Measurements from ENCODE around the gene ASMTL. TPM values are rescaled to one million over a fixed set of nuclear protein-coding genes. Genes with fewer than 3 reads are reported as not detected.

Gene ASMTL
- polyA plus RNA-seq, 1 experiment: 18.9 TPM

DNA sequence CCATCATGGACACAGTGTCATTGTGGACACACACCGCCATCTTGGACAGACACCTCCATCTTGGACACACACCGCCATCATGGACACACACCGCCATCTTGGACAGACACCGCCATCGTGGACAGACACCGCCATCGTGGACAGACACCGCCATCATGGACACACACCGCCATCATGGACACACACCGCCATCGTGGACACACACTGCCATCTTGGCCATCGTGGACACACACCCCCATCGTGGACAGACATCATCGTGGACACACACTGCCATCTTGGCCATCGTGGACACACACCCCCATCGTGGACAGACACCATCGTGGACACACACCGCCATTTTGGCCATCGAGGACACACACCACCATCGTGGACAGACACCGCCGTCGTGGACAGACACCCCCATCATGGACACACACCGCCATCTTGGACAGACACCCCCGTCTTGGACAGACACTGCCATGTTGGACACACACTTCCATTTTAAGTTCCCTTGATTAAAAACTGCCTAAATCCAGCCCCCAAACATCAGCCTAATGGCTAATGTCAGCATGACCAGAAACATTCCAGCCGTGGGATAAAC lies 9.1 kb downstream of the ASMTL start:
- no peak overlapping the region for H3K4me3 ChIP-seq (ENCODE audit: low read depth, low read length)
- no peak overlapping the region for H3K27ac ChIP-seq (ENCODE audit: low read depth, low read length)
- TF ChIP-seq, protein P1, sequence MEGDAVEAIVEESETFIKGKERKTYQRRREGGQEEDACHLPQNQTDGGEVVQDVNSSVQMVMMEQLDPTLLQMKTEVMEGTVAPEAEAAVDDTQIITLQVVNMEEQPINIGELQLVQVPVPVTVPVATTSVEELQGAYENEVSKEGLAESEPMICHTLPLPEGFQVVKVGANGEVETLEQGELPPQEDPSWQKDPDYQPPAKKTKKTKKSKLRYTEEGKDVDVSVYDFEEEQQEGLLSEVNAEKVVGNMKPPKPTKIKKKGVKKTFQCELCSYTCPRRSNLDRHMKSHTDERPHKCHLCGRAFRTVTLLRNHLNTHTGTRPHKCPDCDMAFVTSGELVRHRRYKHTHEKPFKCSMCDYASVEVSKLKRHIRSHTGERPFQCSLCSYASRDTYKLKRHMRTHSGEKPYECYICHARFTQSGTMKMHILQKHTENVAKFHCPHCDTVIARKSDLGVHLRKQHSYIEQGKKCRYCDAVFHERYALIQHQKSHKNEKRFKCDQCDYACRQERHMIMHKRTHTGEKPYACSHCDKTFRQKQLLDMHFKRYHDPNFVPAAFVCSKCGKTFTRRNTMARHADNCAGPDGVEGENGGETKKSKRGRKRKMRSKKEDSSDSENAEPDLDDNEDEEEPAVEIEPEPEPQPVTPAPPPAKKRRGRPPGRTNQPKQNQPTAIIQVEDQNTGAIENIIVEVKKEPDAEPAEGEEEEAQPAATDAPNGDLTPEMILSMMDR (IDR thresholded peaks at IDR 0.05; ENCODE audit: low read depth, low read length): no peak
- peaks cover 31% of the 10 kb centered on the region for H3K9me3 ChIP-seq (ENCODE audit: control insufficient read depth, insufficient read depth, low read length)
- ChIA-PET POLR2A (no interaction called here), CTCF (no interaction called here)
- DNase-seq (ENCODE audit: low read depth, low spot score): no peak
- H3K27me3 ChIP-seq (ENCODE audit: control insufficient read depth, insufficient read depth, low read length): no peaks in the 10 kb centered on the region

DNA sequence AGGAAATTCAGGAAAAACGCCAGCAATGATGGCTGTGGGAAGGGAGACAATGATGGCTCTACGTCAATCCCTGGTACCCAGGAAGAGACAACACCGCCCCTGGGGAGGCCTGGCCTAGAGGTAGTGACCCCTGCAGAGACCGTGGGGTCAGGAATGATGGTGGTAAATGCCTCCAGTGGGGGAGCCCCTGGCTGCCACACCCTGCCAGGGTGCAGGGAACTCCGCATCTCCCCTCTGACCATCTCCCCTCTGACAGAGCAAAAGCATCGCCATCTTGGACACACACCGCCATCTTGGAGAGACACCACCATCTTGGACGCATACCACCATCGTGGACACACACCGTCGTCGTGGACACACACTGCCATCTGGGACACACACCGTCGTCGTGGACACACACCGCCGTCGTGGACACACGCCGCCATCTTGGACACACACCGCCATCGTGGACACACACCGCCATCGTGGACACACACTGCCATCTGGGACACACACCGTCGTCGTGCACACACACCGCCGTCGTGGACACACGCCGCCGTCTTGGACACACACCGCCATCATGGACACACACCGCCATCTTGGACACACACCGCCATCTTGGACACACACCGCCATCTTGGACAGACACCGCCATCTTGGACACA lies 9.9 kb downstream of the ASMTL start:
- ChIA-PET CTCF (no interaction called here), POLR2A (no interaction called here)
- peaks cover 31% of the 10 kb centered on the region for H3K9me3 ChIP-seq (ENCODE audit: control insufficient read depth, insufficient read depth, low read length)
- DNase-seq (ENCODE audit: low read depth, low spot score): no peak
- no peak overlapping the region for H3K27ac ChIP-seq (ENCODE audit: low read depth, low read length)
- H3K4me3 ChIP-seq (ENCODE audit: low read depth, low read length): no peak overlapping the region
- H3K27me3 ChIP-seq (ENCODE audit: control insufficient read depth, insufficient read depth, low read length): no peaks in the 10 kb centered on the region
- TF ChIP-seq, protein P1 (IDR thresholded peaks at IDR 0.05; ENCODE audit: low read depth, low read length): no peak

DNA sequence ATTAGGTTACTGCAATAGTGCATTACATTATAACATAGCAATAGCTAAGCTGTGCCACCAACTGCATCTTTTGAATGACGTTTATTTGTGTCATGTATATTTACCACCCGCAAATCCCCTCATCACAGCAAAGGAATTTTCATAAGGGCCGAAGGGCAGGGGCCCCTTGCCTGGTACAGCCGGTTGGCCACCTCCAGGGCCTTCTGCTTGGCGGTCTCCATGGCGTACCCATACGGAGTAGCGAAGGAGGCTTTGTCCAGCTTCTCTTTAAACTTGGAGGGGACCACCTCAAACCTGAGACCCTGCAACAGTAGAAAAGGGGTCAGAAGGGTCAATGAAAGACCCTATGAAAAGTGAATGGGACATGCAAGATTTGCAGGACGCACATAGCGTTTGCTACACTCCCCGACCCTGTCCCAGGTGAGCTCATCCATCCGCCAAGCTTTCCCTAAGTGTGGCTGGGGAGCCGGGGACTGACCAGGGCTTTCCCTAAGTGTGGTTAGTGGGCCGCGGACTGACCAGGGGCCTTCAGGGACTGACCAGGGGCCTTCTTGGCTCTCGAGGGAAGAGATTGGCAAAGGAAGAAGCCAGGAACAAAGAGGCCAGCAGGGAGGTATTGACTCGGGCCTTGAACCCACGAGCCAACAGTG lies 10.6 kb downstream of the ASMTL start:
- TF ChIP-seq, protein P1 (IDR thresholded peaks at IDR 0.05; ENCODE audit: low read depth, low read length): no peak
- CTCF ChIA-PET: no interaction called here
- POLR2A ChIA-PET: no interaction called here
- H3K27me3 ChIP-seq (ENCODE audit: control insufficient read depth, insufficient read depth, low read length): no peaks in the 10 kb centered on the region
- no peak for DNase-seq (ENCODE audit: low read depth, low spot score)
- no peak overlapping the region for H3K4me3 ChIP-seq (ENCODE audit: low read depth, low read length)
- no peak overlapping the region for H3K27ac ChIP-seq (ENCODE audit: low read depth, low read length)
- H3K9me3 ChIP-seq (ENCODE audit: control insufficient read depth, insufficient read depth, low read length): peaks cover 26% of the 10 kb centered on the region

DNA sequence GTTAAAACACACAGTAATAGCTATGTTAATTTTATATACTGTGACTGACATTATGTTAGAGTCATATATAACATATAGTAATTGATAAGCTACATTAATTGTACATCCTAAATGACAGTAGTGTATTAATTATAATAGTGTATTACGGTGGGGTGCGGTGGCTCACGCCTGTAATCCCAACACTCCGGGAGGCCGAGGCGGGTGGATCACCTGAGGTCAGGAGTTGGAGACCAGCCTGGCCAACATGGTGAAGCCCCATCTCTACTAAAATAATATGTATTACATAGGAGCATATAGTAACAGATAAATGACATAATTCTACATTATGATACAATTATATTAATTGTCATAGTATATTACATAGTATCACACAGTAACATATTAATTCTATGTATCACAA lies 12.2 kb downstream of the ASMTL start:
- H3K27ac ChIP-seq (ENCODE audit: low read depth, low read length): no peak overlapping the region
- H3K4me3 ChIP-seq (ENCODE audit: low read depth, low read length): no peak overlapping the region
- TF ChIP-seq, protein P1 (IDR thresholded peaks at IDR 0.05; ENCODE audit: low read depth, low read length): no peak
- peaks cover 26% of the 10 kb centered on the region for H3K9me3 ChIP-seq (ENCODE audit: control insufficient read depth, insufficient read depth, low read length)
- ChIA-PET CTCF (no interaction called here), POLR2A (no interaction called here)
- DNase-seq (ENCODE audit: low read depth, low spot score): no peak
- H3K27me3 ChIP-seq (ENCODE audit: control insufficient read depth, insufficient read depth, low read length): no peaks in the 10 kb centered on the region

DNA sequence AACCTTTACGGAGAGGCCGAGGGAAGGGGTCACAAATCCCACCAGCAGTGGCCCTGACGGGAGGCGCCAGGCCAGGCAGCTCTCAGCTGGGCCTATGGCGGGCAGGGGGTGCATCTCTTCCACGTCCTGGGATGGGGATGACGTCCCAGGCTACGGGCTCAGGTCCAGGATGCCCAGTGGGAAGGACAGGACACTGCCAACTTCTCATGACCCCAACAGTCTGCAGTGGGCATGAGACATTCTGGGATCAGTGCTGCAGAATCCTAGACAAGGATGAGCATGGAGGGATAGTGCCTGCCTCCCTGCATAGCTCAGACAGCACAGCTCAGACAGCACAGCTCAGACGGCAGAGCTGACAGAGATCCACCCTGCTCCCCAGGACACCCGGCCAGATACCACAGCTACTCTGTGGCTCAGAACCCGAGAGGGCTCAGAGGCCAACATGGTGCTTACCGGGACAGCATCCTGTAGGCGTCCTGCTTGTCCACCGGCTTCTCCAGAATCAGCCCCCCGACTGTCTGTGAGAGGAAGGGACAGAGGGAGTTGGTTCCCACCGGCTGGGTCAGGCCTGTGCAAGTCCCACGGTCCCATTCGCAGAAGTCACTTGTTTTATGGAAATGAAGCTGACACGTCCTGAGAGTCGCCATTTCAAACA lies 17.3 kb downstream of the ASMTL start:
- TF ChIP-seq, protein P1 (IDR thresholded peaks at IDR 0.05; ENCODE audit: low read depth, low read length): no peak
- Histone ChIP-seq H3K4me3 (ENCODE audit: low read depth, low read length) (no peak overlapping the region), H3K27me3 (ENCODE audit: control insufficient read depth, insufficient read depth, low read length) (no peaks in the 10 kb centered on the region), H3K9me3 (ENCODE audit: control insufficient read depth, insufficient read depth, low read length) (no peaks in the 10 kb centered on the region; the same call in 1 of the 2 replicates), H3K27ac (ENCODE audit: low read depth, low read length) (no peak overlapping the region)
- ChIA-PET CTCF (no interaction called here), POLR2A (no interaction called here)
- no peak for DNase-seq (ENCODE audit: low read depth, low spot score)
